ENCODE data around the gene FBXW4. TPM values are rescaled to one million over a fixed set of nuclear protein-coding genes. Genes with fewer than 3 reads are reported as not detected.

The FBXW4 gene
- total RNA-seq, 4 donors from 2014 or later, result 48.4 to 91.6 (median 55.6) TPM

DNA sequence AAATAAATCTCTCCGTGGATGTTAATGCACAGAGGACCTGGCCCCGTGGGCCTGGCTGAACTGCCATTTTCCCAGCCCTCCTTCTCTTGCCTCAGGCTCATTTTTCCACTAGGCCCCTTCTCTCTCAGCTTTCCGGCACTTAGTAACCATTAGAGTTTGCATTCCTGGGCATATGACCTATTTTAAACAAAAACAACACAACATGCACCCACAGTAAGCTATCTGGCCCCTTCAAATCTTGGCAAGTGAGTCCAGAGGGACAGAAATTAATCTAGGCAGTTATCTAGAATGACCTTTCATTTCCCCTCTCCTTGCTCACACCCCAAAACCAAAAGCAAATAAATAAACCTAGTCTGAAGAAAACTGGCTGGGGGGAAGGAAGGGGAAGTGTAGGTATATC is 11.7 kb downstream of the FBXW4 start:
- no peaks in the 10 kb centered on the region for H3K9me3 ChIP-seq
- in situ Hi-C loops (cut with MboI; ENCODE audit: low pct_ligation_motif_present in 1 of 4, low pct_unique_long_range_greater_than_20kb in 1 of 4, low sequenced_read_pairs in 3 of 4), result no loop called here
- no peak overlapping the region for H3K4me3 ChIP-seq
- TF ChIP-seq POLR2A (IDR thresholded peaks at IDR 0.05), result no peak
- TF ChIP-seq, protein P1, sequence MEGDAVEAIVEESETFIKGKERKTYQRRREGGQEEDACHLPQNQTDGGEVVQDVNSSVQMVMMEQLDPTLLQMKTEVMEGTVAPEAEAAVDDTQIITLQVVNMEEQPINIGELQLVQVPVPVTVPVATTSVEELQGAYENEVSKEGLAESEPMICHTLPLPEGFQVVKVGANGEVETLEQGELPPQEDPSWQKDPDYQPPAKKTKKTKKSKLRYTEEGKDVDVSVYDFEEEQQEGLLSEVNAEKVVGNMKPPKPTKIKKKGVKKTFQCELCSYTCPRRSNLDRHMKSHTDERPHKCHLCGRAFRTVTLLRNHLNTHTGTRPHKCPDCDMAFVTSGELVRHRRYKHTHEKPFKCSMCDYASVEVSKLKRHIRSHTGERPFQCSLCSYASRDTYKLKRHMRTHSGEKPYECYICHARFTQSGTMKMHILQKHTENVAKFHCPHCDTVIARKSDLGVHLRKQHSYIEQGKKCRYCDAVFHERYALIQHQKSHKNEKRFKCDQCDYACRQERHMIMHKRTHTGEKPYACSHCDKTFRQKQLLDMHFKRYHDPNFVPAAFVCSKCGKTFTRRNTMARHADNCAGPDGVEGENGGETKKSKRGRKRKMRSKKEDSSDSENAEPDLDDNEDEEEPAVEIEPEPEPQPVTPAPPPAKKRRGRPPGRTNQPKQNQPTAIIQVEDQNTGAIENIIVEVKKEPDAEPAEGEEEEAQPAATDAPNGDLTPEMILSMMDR (IDR thresholded peaks at IDR 0.05), result no peak
- H3K4me1 ChIP-seq, result peaks cover 0 to 20% (median 9%) of the 10 kb centered on the region in 4 donors
- WGBS, 2 donors (ENCODE audit: low coverage in 1 of 2), result 88% methylated on average over 3 of the region's 3 CpGs; no CpG with 5 or more reads in 1 of the 2 donors
- no peaks in the 10 kb centered on the region for H3K27me3 ChIP-seq
- H3K36me3 ChIP-seq, result no peaks in the 10 kb centered on the region
- H3K27ac ChIP-seq, result peak overlapping the region in 1 of 4 donors; percentile 14
- DNase-seq, result no peak
- intact Hi-C loops (cut with DNase I; ENCODE audit: low total_unique reads), result no loop called here

DNA sequence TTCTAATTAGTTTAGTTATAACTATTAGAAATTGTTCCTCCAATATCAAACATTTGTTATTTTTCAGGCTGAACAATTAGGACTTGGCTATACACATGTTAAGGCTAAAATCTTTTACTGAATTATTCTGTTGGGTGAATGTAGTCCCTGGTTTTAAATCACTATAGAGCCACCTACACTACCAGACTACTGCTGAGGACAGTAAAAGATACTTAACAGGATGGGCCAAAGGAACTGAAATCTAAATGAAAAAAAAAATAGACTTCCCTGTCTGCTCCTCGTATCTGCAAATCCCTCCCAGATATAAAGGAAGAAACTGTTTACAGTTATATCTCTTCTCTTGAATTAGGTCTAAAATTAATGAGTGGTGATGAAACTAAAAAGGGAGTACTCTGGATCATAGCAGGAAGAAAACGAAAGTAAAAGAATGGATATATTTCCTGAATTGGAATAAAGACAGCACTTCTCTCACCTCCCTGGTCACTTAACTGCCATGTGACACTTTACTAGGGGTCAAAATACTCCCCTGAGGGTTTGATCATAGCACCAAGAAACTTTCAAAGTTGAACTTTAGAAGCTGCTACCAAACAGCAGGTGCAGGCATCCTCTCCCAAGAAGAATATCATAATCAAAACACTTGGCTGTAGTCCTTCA is 12.7 kb downstream of the FBXW4 start:
- H3K4me1 ChIP-seq, result peaks cover 0 to 20% (median 9%) of the 10 kb centered on the region in 4 donors
- H3K4me3 ChIP-seq, result peak overlapping the region in 1 of 4 donors; percentile 22
- TF ChIP-seq POLR2A (IDR thresholded peaks at IDR 0.05) (no peak), POLR2AphosphoS5 (IDR thresholded peaks at IDR 0.05) (no peak), EP300 (IDR thresholded peaks at IDR 0.05; ENCODE audit: low read depth) (no peak)
- TF ChIP-seq, protein P1 (IDR thresholded peaks at IDR 0.05), result no peak
- H3K36me3 ChIP-seq, result peaks cover 0 to under 1% (median 0%) of the 10 kb centered on the region in 4 donors
- 0 to 14% methylated on average over 2 of the region's 2 CpGs for WGBS, 2 donors (ENCODE audit: low coverage in 1 of 2)
- in situ Hi-C loops (cut with MboI; ENCODE audit: low pct_ligation_motif_present in 1 of 4, low pct_unique_long_range_greater_than_20kb in 1 of 4, low sequenced_read_pairs in 3 of 4), result no loop called here
- DNase-seq, result no peak
- no peaks in the 10 kb centered on the region for H3K9me3 ChIP-seq
- intact Hi-C loops (cut with DNase I; ENCODE audit: low total_unique reads), result no loop called here
- H3K27me3 ChIP-seq, result no peaks in the 10 kb centered on the region
- H3K27ac ChIP-seq, result peak overlapping the region in 3 of 4 donors; percentile 14 to 31 (median 28)

- Histone ChIP-seq H3K27me3 (no peaks in the 10 kb centered on the region), H3K4me3 (no peak overlapping the region), H3K27ac (no peak overlapping the region), H3K9me3 (no peaks in the 10 kb centered on the region), H3K36me3 (peaks cover 0 to 43% (median 6%) of the 10 kb centered on the region in 4 donors), H3K4me1 (peaks cover 0 to under 1% (median 0%) of the 10 kb centered on the region in 4 donors)
- intact Hi-C loops (cut with DNase I; ENCODE audit: low total_unique reads), result no loop called here
- no peak for TF ChIP-seq POLR2AphosphoS5 (IDR thresholded peaks at IDR 0.05)
- TF ChIP-seq, protein P1 (IDR thresholded peaks at IDR 0.05), result no peak
- TF ChIP-seq EP300 (IDR thresholded peaks at IDR 0.05; ENCODE audit: low read depth), result no peak
- TF ChIP-seq POLR2A (IDR thresholded peaks at IDR 0.05), result no peak
- DNase-seq, result no peak
- in situ Hi-C loops (cut with MboI; ENCODE audit: low pct_ligation_motif_present in 1 of 4, low pct_unique_long_range_greater_than_20kb in 1 of 4, low sequenced_read_pairs in 3 of 4), result no loop called here
These were observed 18.4 kb downstream of the FBXW4 start for GRCh38 chr10:101676565-101676964.

DNA sequence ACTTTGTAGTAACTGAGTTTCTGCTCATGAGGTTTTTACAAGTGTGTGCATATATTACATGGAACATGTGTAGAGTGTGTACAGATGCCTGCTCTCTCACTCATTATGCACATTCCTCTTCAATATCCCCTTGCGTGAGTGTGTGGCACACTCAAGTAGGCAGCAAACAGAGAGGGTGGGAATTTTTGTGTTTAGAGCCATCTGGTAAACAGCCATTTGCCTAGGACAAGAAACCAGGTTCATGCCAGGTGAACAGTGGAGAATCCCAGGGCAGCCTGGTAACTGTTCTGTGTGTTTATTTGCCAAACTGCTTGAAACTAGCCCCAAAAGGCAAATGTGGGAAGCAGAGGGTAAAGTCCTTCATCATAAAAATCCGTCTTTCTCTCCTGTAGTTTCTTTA is 19.9 kb downstream of the FBXW4 start:
- Histone ChIP-seq H3K9me3 (no peaks in the 10 kb centered on the region), H3K36me3 (peaks cover 0 to 54% (median 11%) of the 10 kb centered on the region in 4 donors), H3K4me3 (no peak overlapping the region), H3K27ac (no peak overlapping the region), H3K4me1 (no peaks in the 10 kb centered on the region), H3K27me3 (no peaks in the 10 kb centered on the region)
- no peak for DNase-seq
- 86 to 89% methylated on average over 1 to 2 of the region's 2 CpGs for WGBS, 2 donors (ENCODE audit: low coverage in 1 of 2)
- intact Hi-C loops (cut with DNase I; ENCODE audit: low total_unique reads) (no loop called here), in situ Hi-C loops (cut with MboI; ENCODE audit: low pct_ligation_motif_present in 1 of 4, low pct_unique_long_range_greater_than_20kb in 1 of 4, low sequenced_read_pairs in 3 of 4) (no loop called here)
- no peak for TF ChIP-seq EP300 (IDR thresholded peaks at IDR 0.05; ENCODE audit: low read depth)
- no peak for TF ChIP-seq POLR2A (IDR thresholded peaks at IDR 0.05)
- TF ChIP-seq POLR2AphosphoS5 (IDR thresholded peaks at IDR 0.05), result no peak
- TF ChIP-seq, protein P1 (IDR thresholded peaks at IDR 0.05), result no peak

Data from transverse colon (tissue), 4 donors.